Forelimb muscle (tissue), 1 donor: ENCODE data around the gene PLK5. TPM values are rescaled to one million over a fixed set of nuclear protein-coding genes. Genes with fewer than 3 reads are reported as not detected.
A peak's percentile ranks its signal among the peaks of the same experiment; 100 is the strongest.

Source experiments
- DNase-seq: peaks from one replicate; pipeline ENCODE4 v3.0.0-alpha.2; 2013; ENCODE audit warnings: low read depth
- polyA plus RNA-seq: library from polyadenylated mRNA; unstranded; fragments of 120-200 nt; gene quantifications from one replicate; pipeline ENCODE4 v1.2.1, GENCODE V29; 2013; ENCODE audit not compliant: insufficient read length

PLK5 gene
- polyA plus RNA-seq, 1 donor, result 0.20 TPM

GRCh38 chr19:1555487-1556389, 31.9 kb downstream of the PLK5 start:
- DNase-seq, result no peak

GRCh38 chr19:1556390-1557070, 32.7 kb downstream of the PLK5 start:
- no peak for DNase-seq

DNA sequence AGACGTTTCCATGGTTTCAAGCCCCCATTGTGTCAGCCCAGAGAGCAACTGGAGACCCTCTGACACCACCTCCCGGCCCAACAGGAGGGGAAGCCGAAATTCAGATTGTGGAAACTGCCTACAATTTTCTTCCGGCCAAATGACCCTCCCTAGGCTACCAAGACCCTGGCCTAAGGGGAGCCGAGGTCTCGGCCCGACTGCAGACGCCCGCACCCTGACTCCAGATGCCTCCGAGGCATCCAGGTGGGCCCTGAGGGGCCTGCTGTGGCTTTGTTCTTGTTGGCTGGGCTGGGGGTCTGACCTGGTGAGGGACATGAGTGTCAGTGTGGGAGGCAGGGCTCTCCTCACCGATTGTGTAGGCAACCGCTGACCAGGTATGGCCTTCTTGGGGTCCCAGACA, 34.7 kb downstream of the PLK5 start:
- DNase-seq, result no peak

DNA sequence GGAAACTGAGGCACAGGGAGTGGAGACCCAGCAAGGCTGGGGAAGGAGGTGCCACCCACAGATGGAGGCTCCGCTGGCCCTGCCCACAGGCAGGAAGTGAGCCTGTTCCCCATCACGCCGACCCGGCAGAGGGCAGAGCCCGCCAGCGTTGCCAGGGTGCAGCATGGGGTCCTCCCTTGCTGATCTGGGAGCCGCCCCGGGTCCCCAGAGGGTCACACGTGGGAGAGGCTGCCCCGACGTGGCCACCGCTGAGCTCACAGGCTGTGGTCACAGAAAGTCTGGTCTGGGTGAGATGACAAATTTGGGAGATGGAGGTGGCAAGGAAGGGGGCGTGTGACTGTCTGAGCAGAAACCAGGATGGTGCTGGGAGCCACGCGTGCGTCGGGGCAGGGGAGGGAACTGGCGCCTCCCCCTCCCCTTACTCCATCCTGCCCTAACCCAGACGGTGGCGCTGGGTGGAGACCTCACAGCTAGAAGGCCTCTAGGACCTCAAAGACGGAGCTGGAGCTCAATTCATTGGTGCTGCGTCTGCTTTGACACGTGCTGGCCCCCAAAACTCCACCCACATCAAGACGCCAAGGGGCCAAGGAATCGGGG, 36.5 kb downstream of the PLK5 start:
- DNase-seq, result no peak

GRCh38 chr19:1561236-1561842, 37.5 kb downstream of the PLK5 start:
- no peak for DNase-seq

DNA sequence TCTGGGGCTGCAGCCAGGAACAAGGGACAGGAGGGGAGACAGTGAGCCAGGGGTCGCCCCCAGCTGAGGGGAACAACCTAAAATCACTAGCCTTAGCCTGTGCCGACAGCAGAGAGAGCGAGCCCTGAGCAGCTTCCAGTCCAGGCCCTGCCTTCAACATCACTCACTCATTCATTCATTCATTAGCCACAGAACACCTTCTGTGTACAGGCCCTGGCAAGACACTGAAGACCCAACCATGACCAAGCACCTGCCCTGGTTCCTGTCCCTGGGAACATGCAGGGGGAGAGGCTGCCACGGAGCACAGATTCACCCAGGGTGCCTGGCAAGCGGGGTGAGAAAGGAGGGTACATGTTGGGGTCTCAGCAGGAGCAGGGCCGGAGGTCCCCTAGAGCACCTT, 39.4 kb downstream of the PLK5 start:
- DNase-seq, result no peak

DNA sequence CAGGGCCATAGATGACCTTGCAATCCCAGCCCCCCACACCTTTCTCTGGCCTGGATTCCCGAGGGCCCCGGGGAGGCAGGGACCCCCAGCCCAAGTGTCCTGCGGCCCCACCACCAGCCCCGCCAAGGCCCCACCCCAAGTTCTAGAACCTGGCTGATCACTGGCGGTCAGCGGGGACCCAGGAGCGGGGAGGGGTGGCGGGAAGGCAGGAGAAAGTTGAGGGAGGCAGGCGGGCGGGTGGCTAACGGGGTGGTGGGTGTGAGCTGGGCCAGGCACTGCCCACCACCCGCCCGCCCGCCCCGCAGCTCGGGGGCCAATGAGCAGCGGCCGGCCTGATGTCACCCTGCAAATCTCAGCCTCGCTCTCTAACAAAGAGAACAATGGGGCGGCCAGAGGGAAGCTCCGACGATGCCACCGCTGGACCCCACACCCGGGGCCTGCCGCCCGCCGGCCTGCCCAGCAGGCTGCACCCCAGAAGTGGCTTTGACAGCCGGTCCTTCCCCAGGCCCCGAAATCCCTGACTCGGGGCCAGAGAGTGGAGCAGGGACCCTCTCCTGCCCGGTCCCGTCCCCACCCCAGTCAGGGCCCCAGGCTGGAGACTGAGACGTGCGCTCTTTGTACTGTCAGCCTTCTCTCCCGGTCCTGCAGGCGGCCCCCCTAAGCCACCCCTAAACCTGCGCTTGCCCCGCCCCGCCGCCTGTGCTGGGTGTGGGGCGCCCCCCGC, 42.7 kb downstream of the PLK5 start:
- DNase-seq, result peak; percentile 47

DNA sequence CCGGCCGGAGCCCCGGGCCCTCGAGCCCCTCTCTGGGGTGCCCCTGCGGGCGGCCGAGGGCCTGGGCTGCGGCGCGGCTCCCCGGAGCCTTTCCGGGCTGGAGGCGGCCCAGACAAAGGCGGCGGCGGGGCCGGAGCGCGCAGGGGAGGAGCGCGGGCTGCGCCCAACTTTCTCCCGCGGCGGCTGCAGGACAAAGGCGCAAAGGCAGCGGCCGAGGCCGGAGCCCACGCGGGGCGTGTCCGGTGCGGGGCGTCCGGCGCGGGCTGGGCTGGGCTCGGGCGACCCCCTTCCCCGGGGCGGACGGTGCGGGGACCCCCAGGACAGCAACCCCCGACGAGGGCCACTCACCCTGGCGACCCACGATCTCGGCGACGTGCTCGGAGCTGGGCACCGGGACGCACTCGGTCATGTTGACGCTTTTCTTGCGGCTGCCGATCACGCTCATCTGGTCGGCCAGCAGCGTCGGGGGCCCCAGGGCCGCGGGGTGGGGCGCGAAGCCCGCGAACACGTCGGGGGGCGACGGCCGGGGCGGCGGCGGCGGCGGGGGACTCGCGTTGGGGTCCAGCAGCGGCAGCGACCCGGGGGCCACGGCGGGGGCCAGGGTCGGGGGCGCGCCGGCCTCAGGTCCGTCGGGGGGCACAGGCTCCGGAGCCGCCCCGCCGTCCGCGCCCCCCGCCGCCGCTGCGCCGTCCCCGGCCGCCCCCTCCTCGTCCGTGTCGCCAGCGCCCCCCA, 43.4 kb downstream of the PLK5 start:
- no peak for DNase-seq

DNA sequence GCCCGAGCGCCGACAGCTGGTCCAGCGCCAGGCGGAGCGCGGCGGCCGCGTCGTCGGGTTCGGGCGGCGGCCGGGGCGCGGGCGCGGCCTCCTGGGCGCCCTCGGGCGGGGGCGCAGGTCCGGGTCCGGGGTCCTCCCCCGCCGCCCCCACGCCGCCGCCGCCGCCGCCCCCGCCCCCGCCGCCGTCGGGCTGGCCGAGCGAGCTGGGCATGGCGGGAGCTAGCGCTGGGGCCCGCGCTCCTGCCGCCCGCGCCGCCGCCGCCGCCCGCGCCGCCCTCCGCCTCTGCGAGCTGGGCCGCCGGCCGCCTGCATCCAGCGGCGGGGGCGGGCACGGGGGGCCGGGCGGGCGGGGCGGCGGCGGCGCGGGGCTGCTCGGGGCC, 44.0 kb downstream of the PLK5 start:
- no peak for DNase-seq

DNA sequence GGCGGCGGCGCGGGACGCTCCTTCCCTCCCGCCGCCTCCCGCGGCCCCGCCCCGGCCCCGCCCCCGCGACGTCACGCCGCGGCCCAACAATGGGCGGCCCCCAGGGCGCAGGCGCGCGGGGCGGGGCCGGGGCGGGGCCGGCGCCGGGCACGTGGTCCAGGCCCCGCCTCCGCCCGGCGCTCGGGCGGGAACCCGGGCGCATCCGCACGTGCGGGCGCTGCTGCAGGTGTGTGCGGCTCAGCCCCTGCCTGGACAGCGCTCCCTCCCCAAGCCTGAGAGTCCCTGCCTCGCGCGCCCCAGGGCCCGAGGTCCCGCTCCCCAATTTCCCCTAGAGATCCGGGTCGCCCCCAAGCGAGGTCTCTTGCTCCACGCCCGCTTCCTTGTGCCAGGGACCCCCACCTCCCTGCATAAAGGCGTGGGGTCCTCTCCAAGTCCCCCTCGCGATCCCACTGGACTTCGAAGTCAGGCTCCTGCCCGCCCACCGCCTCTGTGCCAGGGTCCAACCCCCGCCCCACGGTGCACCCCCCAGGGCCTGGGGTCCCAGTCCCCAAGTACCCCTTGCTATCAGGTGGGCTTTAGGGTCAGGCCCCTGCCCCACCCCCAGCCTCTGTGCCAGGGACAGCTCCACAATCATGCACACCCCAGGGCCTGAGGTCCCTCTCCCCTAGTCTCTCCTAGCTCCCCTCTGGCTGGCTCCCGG, 44.6 kb downstream of the PLK5 start, which contains the start of gene MEX3D:
TSS of gene MEX3D (minus strand) at position 6 of the 700 bp plus-strand sequence. CDS start 267 bp downstream, outside the sequence.
- no peak for DNase-seq

DNA sequence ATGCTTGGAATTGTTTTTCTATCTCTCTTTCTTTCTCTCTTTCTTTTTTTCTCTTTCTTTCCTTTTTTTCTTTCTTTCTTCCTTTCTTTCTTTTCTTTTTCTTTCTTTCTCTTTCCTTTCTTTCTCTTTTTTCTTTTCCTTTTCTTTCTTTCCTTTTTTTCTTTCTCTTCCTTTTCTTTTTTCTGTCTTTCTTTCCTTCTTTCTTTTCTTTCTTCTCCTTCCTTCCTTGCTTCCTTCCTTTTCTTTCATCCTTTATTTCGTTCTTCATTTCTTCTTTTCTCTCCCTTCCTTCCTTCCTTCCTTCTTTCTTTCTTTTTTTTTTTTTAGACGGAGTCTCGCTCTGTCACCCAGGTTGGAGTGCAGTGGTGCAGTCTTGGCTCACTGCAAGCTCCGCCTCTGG, 46.1 kb downstream of the PLK5 start:
- no peak for DNase-seq

- no peak for DNase-seq
Observed at GRCh38 chr19:1570836-1571235, 47.0 kb downstream of the PLK5 start.

DNA sequence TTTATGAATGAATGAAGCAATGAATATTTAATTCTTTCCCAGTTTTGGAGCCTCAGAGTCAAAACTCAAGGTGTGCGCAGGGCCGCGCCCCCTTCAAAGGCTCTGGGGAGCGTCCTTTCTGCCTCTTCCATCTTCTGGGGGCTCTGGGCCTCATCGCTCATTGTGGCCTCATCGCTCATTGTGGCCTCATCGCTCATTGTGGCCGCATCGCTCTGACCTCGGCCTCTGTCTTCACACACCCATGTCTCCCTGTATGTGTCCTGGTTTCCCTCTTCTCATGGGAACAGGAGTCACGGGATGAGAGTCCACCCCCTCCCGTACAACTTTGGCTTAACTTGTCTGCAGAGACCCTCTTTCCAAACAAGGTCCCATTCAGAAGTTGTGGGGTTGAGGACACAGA, 47.5 kb downstream of the PLK5 start:
- DNase-seq, result no peak

- DNase-seq, result no peak
Observed at GRCh38 chr19:1572795-1573194, 48.9 kb downstream of the PLK5 start.

DNA sequence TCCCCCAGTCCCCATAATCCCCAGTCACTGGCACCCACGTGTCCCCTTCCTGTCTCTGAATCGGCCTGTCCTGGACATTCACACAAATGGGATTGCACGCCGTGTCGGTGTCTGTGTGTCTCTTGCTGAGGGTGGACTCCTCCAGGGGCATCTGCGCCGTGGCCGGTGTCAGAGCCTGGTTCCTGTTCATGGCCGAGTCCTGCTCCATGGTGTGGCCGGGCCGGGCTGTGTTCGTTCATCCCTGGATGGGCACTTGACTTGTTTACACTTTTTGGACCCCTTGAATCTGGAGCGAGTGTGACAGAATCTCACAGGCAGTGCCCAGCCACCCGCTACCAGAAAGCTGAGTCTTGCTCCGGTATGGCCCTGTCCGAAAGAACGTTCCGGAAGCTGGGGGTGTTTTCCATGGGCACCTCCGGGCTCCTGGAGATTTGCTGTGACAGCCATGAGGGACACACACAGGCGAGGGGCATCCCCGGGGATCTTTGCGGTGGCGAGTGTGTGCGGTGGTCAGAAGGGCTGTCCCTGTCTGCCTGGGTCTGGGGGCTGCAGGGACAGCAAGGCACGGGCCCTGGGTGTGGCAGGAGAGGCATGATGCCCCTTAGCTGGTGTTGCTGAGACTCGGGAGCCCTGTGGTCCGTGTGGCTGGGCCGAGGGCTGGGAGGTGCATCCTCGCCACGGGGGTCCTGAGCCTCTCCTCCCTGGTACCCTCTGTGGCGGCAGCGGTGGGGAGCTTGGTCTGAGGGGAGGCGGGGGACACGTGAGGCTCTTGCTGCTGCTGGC, 50.7 kb downstream of the PLK5 start:
- DNase-seq, result no peak

- DNase-seq, result no peak
Observed at GRCh38 chr19:1575323-1576241, 51.7 kb downstream of the PLK5 start.

DNA sequence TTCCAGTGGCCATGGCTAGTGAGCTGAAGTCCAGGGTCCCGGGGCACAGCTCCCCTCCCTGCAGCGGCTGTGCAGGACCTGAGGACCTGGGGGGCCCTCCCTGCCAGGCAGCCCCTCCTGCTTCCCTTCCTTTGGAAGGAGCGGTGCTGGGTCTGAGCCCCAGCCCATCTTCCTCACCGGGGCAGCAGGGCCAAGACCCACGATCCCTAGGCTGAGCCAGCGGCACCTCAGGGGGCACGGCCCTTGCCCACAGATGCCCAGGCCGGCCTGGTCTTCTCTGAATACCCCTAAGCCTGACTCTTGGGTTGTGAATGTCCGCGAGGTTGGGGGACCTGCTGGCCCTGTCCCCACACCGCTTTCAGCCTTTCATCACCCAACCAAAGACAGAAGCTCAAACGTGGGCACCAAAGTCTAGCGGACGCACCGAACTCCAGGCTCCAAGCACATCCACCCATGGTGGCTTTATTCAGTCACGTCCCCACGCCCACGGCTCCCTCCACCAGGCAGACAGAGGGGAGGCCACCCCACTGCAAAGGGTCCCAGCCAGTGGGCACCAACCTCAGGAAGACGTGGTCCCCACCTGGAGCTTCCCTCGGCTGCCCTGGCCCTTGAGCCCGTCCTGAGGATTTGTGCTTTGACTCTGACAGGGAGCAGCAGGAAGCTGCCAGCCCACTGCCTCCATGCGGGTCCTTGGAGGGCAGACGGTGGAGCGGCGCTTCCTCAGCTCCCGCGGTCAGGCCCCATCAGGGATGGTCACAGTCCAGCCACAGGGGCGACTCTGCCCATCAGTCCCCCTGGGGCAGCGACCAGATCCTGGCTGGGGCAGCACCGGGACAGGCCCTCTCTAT, 52.6 kb downstream of the PLK5 start:
- DNase-seq, result no peak
